HepG2 (cell line): ENCODE data around the gene SIGLEC1. TPM values are rescaled to one million over a fixed set of nuclear protein-coding genes. Genes with fewer than 3 reads are reported as not detected.

ENCODE experiments used
- ATAC-seq: fragments of 200-7000 bp; cut with Tn5 transposase; 3 replicates; pipeline ENCODE4 v1.9.1; 2020; ENCODE audit warnings: mild to moderate bottlenecking, moderate library complexity
- BruUV-seq: library from RNA; stranded (reverse); fragments of 400-500 nt; replicated peaks from 2 replicates; lab custom pipeline; 2021; lab: Mats Ljungman, UMichigan
- CTCF ChIA-PET: fragments of 300-600 bp; formaldehyde crosslinking; extraction: SDS; loops from one replicate; lab custom pipeline; 2021; ENCODE audit warnings: low total read pairs, inconsistent platforms, low intra/inter-chr PET ratio; lab: Yijun Ruan, JAX
- POLR2A ChIA-PET: fragments of 350-600 bp; sonication (Branson Sonifier 250); formaldehyde crosslinking; loops from one replicate; lab custom pipeline; 2020; ENCODE audit warnings: antibody characterized with exemption, inconsistent platforms; lab: Yijun Ruan, JAX
- DNase-seq: peaks from one replicate; pipeline ENCODE4 v3.0.0-alpha.2; 2015; ENCODE audit warnings: low spot score
- FAIRE-seq: peaks from 3 replicates; lab custom pipeline; 2011; peaks lifted over from hg19 to GRCh38; lab: Jason Lieb, UNC
- H2AFZ ChIP-seq: one replicate; pipeline ENCODE4 v1.6.1; 2011; ENCODE audit warnings: low read length, inconsistent platforms
- H3K27ac ChIP-seq: fragments of 300-600 bp; 3 replicates; pipeline ENCODE4 v1.8.0; 2011; ENCODE audit warnings: mixed run types, mild to moderate bottlenecking, mixed read lengths, low read length, inconsistent platforms; ENCODE audit not compliant: insufficient read depth; ENCODE audit errors: extremely low read length
- H3K27me3 ChIP-seq, 2 experiments: fragments of 200-600 bp in 1 of 2; 2 replicates in 1 of 2; 3 replicates in 1 of 2; pipeline versions ENCODE4 v1.6.0 to v1.8.0; 2011; ENCODE audit warnings: low read length in 2 of 2, mild to moderate bottlenecking in 2 of 2, moderate library complexity in 2 of 2, inconsistent platforms in 1 of 2; ENCODE audit not compliant: insufficient read depth in 2 of 2, control insufficient read depth in 1 of 2
- H3K36me3 ChIP-seq, 2 experiments: fragments of 200-600 bp in 1 of 2; replicated peaks in 1 of 2; 2 replicates in 1 of 2; 3 replicates in 1 of 2; pipeline versions ENCODE4 v1.5.1 to v1.8.0; 2011; ENCODE audit warnings: low read length in 2 of 2, inconsistent platforms in 1 of 2; ENCODE audit not compliant: insufficient read depth in 2 of 2, control insufficient read depth in 1 of 2
- H3K4me1 ChIP-seq: 2 replicates; pipeline ENCODE4 v1.5.1; 2012; ENCODE audit warnings: low read length, inconsistent platforms; ENCODE audit not compliant: insufficient read depth
- H3K4me2 ChIP-seq: 2 replicates; pipeline ENCODE4 v1.6.0; 2011; ENCODE audit warnings: low read depth, low read length, inconsistent platforms
- H3K4me3 ChIP-seq, 3 experiments: fragments of 200-600 bp in 1 of 3; sonication (generic), shearing (Covaris generic) in 1 of 3; replicated peaks in 1 of 3; 2 replicates each; pipeline ENCODE4 v1.5.1; 2011 to 2016; ENCODE audit warnings: low read length in 3 of 3, inconsistent platforms in 2 of 3, low read depth in 2 of 3, mild to moderate bottlenecking in 2 of 3, control low read depth in 1 of 3, mixed read lengths in 1 of 3; ENCODE audit not compliant: insufficient read depth in 1 of 3
- H3K79me2 ChIP-seq: one replicate; pipeline ENCODE4 v1.6.1; 2011; ENCODE audit warnings: low read length, inconsistent platforms; ENCODE audit not compliant: insufficient read depth
- H3K9ac ChIP-seq: 2 replicates; pipeline ENCODE4 v1.6.0; 2011; ENCODE audit warnings: mild to moderate bottlenecking, low read depth, low read length, inconsistent platforms; ENCODE audit not compliant: insufficient read depth
- H3K9me3 ChIP-seq: 2 replicates; pipeline ENCODE4 v1.5.1; 2012; ENCODE audit warnings: mild to moderate bottlenecking, low read length
- H4K20me1 ChIP-seq: 2 replicates; pipeline ENCODE4 v1.6.0; 2011; ENCODE audit warnings: inconsistent platforms, mild to moderate bottlenecking, low read length, moderate library complexity; ENCODE audit not compliant: insufficient read depth
- NFIB ChIP-seq: sonication (generic); formaldehyde crosslinking; IDR thresholded peaks from 2 replicates; pipeline ENCODE4 v1.9.0; 2021; ENCODE audit warnings: missing genetic modification reagents, mild to moderate bottlenecking, borderline replicate concordance
- ZBTB3 ChIP-seq: sonication (generic); formaldehyde crosslinking; IDR thresholded peaks from 2 replicates; pipeline ENCODE4 v1.4.0; 2020; ENCODE audit warnings: low read depth, mild to moderate bottlenecking, moderate library complexity, missing genetic modification reagents, borderline replicate concordance
- ZNF354B ChIP-seq: sonication (generic); formaldehyde crosslinking; IDR thresholded peaks from 2 replicates; pipeline ENCODE4 v1.8.0; 2022; ENCODE audit warnings: mild to moderate bottlenecking, missing genetic modification reagents
- WGBS: methylation state at CpG from one replicate; pipeline ENCODE4 v1.1.6; 2017; ENCODE audit warnings: low lambda C conversion rate; 5-methylcytosine and 5-hydroxymethylcytosine counted together
- in situ Hi-C: cut with HindIII; loops from 2 replicates; pipeline ENCODE4 v1.10.0; 2017; ENCODE audit warnings: low pct_unique_long_range_greater_than_20kb; ENCODE audit not compliant: extremely low pct_ligation_motif_present
- intact Hi-C: fragments of 100-400 bp; cut with micrococcal nuclease; formaldehyde crosslinking; loops from one replicate; pipeline ENCODE4 v1.10.0; 2022; ENCODE audit not compliant: unreplicated experiment
- polyA plus RNA-seq, 8 experiments: library from polyadenylated mRNA; depleted of rRNA in 3 of 8; stranded (reverse) in 7 of 8; unstranded in 1 of 8; fragments of >200 nt; fragmentation: Illumina TruSeq in 4 of 8; extraction: Trizol in 4 of 8; gene quantifications; 2 replicates each; pipeline versions ENCODE4 v1.2.1 to v1.2.3, GENCODE V29; 2011 to 2016; ENCODE audit warnings: low read depth in 4 of 8, missing spikeins in 1 of 8, mixed read lengths in 1 of 8; ENCODE audit not compliant: insufficient read depth in 1 of 8
- total RNA-seq, 5 experiments: library from RNA; depleted of rRNA; stranded (reverse); fragments of >200 nt; fragmentation: Illumina TruSeq; extraction: Trizol; gene quantifications; 2 replicates each; pipeline ENCODE4 v1.2.3, GENCODE V29; 2016; ENCODE audit warnings: low read depth in 1 of 5
- TF ChIP-seq, protein P1 (sequence below): sonication (generic); formaldehyde crosslinking; IDR thresholded peaks from 2 replicates; pipeline ENCODE4 v1.9.0; 2021; ENCODE audit warnings: missing genetic modification reagents, mild to moderate bottlenecking, borderline replicate concordance
- TF ChIP-seq, protein P2 (sequence below): IDR thresholded peaks from 2 replicates; pipeline ENCODE4 v1.4.0; 2020; ENCODE audit warnings: mild to moderate bottlenecking, missing genetic modification reagents
- TF ChIP-seq, protein P3 (sequence below): IDR thresholded peaks from 2 replicates; pipeline ENCODE4 v1.6.1; 2016; ENCODE audit warnings: missing compliant biosample characterization, missing genetic modification reagents, borderline replicate concordance

Gene SIGLEC1
- total and polyA plus RNA-seq, 2 of the 13 experiments (the other 11 are each of a cell fraction or from before 2014, with no cell fraction given): 0.01 TPM; not detected in 1

DNA sequence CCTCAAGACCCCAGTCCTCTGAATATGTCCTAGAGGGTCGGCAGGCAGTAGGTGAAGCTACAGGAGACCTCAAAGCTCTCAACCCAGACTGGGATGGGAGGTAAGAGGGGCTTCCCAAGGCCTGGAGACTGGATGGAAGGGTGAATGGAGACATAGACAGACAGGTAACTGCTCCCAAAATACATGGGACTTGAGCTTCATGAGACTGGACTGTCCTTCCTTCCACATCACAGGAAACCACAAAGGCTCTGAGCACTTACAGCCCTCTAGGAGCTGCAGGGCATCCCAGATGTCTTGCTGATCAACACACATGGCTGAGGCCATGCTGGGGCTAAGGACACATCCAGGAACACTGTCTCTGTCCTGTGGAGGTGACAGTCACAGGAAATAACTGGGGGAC is 31.6 kb upstream of the SIGLEC1 start:
- DNase-seq: no peak
- Histone ChIP-seq H3K79me2 (no peaks in the 10 kb centered on the region), H3K27ac (no peak overlapping the region), H3K4me1 (peaks cover 62% of the 10 kb centered on the region), H3K36me3 (no peaks in the 10 kb centered on the region), H3K9me3 (no peaks in the 10 kb centered on the region), H3K4me2 (no peak overlapping the region; the same call in 1 of the 2 replicates), H4K20me1 (no peaks in the 10 kb centered on the region), H3K9ac (no peak overlapping the region), H2AFZ (no peak overlapping the region), H3K4me3 (no peak overlapping the region), H3K27me3 (peaks cover 12 to 47% of the 10 kb centered on the region in 2 experiments; a peak in 4 of 5 replicates)
- no TSS peak for BruUV-seq
- ChIA-PET POLR2A (interaction anchor here (1.1 kb wide), 1 partner anchor 25 kb away, joined by 3 read pairs; no protein-coding TSS in a partner anchor), CTCF (no interaction called here)
- no peak for ATAC-seq
- in situ Hi-C loops (no loop called here), intact Hi-C loops (no loop called here)
- no peak for FAIRE-seq
- WGBS: 0% methylated on average over 1 of the region's 1 CpG
- TF ChIP-seq NFIB: 0 out of 2 replicates have a peak, but pooled peaks have one; percentile 37
- TF ChIP-seq ZNF354B (CRISPR knock-in tag): 0 out of 2 replicates have a peak, but pooled peaks have one; percentile 53
- TF ChIP-seq ZBTB3 (CRISPR knock-in tag): no peak

DNA sequence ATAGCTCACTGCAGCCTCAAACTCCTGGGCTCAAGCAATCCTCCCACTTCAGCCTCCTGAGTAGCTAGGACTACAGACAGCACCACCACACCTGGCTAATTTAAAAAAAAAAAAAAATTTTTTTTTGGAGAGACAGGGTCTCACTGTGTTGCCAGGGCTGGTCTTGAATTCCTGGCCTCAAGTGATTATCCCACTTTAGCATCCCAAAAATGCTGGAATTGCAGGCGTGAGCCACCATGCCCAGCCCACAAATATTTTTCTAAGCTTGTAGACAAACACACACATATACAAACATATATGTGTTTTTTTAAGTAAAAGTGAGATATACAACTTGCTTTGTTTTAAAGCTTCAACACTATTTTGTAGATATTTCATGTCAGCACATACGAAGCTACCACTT is 30.9 kb upstream of the SIGLEC1 start:
- FAIRE-seq (no peak), DNase-seq (no peak), ATAC-seq (no peak)
- H3K4me3 ChIP-seq: no peak overlapping the region
- H4K20me1 ChIP-seq: no peaks in the 10 kb centered on the region
- H3K4me1 ChIP-seq: peaks cover 62% of the 10 kb centered on the region
- no peaks in the 10 kb centered on the region for H3K9me3 ChIP-seq
- no peaks in the 10 kb centered on the region for H3K79me2 ChIP-seq
- TF ChIP-seq, protein P1, sequence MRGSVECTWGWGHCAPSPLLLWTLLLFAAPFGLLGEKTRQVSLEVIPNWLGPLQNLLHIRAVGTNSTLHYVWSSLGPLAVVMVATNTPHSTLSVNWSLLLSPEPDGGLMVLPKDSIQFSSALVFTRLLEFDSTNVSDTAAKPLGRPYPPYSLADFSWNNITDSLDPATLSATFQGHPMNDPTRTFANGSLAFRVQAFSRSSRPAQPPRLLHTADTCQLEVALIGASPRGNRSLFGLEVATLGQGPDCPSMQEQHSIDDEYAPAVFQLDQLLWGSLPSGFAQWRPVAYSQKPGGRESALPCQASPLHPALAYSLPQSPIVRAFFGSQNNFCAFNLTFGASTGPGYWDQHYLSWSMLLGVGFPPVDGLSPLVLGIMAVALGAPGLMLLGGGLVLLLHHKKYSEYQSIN (CRISPR knock-in tag): no peak
- TF ChIP-seq, protein P2, sequence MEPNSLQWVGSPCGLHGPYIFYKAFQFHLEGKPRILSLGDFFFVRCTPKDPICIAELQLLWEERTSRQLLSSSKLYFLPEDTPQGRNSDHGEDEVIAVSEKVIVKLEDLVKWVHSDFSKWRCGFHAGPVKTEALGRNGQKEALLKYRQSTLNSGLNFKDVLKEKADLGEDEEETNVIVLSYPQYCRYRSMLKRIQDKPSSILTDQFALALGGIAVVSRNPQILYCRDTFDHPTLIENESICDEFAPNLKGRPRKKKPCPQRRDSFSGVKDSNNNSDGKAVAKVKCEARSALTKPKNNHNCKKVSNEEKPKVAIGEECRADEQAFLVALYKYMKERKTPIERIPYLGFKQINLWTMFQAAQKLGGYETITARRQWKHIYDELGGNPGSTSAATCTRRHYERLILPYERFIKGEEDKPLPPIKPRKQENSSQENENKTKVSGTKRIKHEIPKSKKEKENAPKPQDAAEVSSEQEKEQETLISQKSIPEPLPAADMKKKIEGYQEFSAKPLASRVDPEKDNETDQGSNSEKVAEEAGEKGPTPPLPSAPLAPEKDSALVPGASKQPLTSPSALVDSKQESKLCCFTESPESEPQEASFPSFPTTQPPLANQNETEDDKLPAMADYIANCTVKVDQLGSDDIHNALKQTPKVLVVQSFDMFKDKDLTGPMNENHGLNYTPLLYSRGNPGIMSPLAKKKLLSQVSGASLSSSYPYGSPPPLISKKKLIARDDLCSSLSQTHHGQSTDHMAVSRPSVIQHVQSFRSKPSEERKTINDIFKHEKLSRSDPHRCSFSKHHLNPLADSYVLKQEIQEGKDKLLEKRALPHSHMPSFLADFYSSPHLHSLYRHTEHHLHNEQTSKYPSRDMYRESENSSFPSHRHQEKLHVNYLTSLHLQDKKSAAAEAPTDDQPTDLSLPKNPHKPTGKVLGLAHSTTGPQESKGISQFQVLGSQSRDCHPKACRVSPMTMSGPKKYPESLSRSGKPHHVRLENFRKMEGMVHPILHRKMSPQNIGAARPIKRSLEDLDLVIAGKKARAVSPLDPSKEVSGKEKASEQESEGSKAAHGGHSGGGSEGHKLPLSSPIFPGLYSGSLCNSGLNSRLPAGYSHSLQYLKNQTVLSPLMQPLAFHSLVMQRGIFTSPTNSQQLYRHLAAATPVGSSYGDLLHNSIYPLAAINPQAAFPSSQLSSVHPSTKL (CRISPR knock-in tag): no peak
- TF ChIP-seq, protein P3, sequence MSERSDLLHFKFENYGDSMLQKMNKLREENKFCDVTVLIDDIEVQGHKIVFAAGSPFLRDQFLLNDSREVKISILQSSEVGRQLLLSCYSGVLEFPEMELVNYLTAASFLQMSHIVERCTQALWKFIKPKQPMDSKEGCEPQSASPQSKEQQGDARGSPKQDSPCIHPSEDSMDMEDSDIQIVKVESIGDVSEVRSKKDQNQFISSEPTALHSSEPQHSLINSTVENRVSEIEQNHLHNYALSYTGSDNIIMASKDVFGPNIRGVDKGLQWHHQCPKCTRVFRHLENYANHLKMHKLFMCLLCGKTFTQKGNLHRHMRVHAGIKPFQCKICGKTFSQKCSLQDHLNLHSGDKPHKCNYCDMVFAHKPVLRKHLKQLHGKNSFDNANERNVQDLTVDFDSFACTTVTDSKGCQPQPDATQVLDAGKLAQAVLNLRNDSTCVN (CRISPR knock-in tag): no peak
- H2AFZ ChIP-seq: no peak overlapping the region
- intact Hi-C loops: no loop called here
- no peaks in the 10 kb centered on the region for H3K36me3 ChIP-seq
- peaks cover 10 to 46% of the 10 kb centered on the region in 2 experiments for H3K27me3 ChIP-seq
- no peak overlapping the region for H3K27ac ChIP-seq
- WGBS: 29% methylated on average over 2 of the region's 2 CpGs
- CTCF ChIA-PET: no interaction called here
- no TSS peak for BruUV-seq
- POLR2A ChIA-PET: interaction anchor here (1.1 kb wide), 1 partner anchor 26 kb away, joined by 3 read pairs; no protein-coding TSS in a partner anchor
- in situ Hi-C loops: no loop called here
- no peak overlapping the region for H3K9ac ChIP-seq
- H3K4me2 ChIP-seq: no peak overlapping the region
